Stimulated activated CD8-positive, alpha-beta memory T cell treated with anti-CD3 and anti-CD28 coated beads, Interleukin-2, amount 100 ng/mL, for 48 hours (primary cell): ENCODE data around the gene MSI2.

Experiments used
- DNase-seq, 2 donors: peaks; one replicate each; pipeline ENCODE4 v3.0.0-alpha.2; 2020; ENCODE audit warnings: low read depth in 2 of 2

MSI2 gene

DNA sequence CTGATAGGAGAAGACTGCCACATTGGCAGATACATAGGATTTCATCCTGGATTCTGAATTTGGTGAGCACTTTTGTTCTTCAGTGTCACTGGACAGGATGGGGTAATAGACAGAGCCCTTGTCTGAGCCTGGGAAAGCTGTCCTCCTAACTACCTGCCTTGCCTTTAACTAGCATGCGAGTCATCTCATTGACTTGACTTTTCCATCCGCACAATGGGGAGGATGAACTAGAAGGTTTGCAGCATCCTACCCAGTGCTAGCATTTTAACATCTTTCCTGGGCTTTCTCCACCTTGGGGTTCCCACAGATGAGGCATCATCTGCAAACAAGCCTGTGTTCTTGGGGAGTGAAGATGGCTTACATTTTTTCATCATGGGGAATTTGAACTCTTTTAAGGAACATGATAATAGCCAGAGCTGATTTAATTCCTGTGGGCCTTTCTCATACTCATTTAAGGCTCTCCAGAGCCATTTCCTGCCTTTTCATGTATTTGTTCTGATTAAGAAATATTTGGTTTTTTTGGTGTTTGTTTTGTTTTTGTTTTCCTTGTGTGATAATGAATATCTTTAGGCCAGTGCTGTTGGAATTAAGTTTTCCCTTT, 139.5 kb downstream of the MSI2 start:
- no peak for DNase-seq

DNA sequence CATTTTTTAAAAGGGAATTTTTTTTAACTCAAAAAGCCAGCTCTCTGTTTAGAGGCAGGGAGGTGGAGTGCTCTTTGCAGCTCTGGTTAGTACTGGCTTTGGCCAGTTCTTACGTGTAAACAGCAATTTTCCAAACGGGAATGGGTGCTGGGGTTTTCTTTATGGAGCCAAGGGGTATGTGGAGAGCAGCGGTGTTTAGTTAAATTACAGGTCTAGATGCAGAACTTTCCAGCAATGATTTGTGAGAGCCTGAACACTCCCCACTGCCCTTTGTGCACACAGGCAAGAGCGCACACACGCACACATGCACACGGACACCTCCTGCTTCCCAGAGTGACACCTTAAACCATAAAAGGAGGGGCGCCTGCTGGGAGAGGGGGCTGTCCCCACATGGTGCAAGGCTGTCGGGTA, 140.2 kb downstream of the MSI2 start:
- no peak for DNase-seq

DNA sequence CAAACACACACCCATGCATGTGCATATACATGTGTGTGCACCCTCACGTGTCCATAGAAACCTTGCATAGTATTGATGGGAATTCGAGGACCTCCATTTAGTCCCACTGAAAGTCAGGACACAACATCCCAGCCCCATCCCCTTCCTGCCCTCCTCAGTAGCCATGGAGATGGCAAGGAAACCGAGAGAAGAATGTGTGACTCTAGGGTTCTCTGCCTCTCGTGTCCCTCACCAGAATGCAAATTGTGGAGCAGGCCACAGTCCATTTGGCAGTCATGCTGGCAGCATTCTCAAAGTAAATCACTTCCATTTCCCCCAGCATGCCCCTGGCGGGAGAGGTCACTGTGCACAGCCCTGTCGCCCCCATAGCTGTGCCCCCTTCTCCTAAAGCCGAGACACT, 141.1 kb downstream of the MSI2 start:
- no peak for DNase-seq

DNA sequence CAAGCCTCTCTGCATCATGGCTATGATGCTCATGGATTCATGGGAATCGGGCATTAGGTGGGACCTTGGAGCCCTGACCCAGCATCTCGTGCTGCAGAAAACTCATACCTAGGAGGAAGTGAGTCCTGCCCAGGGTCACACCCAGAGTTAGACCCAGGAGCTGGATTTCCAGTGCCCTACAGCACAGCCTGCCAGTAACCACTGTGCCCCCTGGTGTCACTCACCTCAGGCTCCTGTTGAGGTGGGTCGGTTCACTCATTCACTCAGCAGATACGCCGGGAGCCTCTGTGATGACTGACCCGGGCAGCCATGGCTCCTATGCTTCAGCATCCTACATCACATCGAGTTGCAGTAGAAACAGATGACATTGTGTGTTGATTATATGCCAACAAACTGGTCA, 143.4 kb downstream of the MSI2 start:
- no peak for DNase-seq

DNA sequence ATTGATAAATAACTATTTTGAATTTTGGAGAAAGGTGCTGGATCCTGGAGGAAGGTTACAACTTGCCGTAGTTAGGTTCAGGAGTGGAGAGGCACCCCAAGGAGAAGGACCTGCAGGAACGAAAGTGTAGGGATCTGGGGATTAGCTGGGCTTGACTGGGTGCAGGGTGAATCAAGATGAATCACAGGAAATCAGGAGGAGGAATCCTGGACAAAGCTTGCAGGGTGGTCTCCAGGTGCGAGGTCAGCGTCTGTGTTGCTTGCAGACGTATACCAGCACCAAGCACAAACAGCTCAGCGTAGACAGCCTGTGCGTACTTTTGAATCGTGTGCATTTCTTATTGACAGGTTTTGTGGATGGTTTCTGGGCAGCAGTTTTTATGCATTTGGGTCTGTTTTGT, 144.3 kb downstream of the MSI2 start:
- DNase-seq = no peak

DNA sequence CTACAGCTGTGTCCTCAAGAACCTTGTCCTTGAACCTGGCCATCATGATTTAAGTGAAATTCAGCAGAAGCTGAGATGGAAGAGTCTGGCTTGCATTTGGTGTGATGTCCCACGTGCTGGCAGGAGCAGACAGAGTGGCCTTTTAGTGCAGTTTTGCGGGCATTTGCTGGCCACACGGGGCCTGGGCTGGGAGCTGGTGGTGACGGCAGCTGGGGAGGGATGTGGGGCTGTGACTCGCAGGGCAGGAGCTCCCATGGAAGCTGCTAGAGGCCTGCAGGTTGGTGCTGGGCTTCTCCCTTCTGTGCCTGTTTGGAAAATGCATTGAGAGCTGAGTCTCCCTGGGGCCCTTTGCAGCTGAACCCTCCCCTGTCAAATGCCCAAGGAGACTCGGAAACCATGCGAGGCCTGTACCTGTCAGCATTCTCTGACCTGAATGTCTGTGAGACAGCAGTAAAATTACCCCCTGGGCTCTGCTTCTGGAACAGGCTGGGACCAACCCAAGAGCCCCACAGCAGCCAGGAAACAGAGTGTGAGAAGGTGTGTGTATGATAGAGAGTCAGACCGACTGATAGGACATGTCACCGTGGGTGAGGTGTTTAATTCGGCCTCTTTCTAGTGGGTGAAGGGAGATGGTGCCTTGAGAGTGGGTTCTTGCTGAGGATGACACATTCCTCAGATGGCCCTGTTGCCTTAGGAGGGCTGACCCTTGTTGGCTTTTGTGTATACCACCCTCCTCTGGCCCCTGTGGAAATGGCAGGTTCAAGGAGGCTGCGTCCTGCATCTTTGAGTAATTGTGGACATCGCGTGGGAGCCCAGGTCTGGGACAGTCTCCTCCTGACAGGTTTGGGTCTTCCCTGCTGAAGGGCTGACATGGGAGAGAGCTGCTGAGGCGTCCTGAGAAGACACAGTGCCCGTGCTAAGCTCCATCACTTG, 145.5 kb downstream of the MSI2 start:
- DNase-seq = no peak

DNA sequence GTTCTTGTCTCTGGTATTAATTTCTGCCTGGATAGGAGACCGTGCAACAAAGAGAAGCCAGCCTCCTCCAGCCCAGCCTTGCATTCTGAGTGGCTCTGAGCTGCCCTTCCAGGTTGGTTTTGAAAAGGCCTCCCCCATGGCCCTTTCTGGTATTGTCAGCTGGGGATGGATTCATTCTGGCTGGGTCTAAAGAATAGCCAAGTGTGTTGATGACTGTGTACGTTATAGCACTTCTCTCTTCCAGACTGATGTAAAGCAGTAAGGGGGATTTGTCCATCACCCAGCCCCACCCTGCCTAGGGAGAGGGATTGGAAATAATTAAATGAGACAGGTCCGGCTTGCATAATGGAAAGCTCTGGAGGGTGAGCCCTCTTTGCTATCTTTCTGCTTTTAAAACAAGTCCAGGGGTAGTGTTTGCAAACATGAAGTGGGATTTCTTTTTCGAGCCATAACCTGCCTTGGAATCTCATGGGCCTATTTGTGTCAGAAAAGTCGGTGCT, 146.4 kb downstream of the MSI2 start:
- no peak for DNase-seq

DNA sequence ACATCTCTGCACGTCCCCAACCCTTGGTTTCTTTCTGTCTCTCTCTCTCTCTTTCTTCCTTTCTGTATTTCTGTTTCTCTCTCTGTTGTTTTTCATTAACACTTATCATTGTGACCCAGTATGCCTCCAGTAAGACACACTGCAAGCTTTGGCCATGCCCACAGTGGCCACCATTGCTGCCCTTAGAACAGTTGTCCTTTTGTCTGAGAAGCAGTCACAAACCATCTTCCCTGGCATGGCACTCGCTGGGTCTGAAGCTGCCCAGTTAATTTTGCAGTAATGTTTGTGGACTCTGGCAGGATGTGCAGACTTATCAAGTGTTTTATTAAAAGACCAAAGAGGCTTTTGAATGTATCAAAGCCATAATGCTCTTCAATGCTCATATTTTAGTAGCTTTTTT, 146.9 kb downstream of the MSI2 start:
- no peak for DNase-seq

DNA sequence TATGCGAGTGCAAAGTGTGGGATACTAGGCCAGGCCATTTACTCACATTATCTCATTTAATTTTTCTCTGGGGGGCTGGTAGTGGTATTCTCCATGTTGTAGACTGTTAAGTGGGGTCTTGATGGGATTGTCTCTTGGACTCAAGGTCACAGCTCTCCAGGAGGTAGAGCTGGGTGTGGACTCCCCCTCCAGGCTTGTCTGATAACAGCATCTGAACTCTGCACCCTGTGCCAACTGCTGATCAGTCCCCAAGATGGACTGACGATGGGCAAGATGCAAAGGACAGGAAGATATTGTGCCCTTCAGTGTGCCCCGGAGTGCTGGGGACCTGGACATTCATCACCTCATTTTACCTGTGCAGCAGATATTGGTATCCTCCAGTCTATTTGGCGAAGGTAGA, 147.8 kb downstream of the MSI2 start:
- no peak for DNase-seq

DNA sequence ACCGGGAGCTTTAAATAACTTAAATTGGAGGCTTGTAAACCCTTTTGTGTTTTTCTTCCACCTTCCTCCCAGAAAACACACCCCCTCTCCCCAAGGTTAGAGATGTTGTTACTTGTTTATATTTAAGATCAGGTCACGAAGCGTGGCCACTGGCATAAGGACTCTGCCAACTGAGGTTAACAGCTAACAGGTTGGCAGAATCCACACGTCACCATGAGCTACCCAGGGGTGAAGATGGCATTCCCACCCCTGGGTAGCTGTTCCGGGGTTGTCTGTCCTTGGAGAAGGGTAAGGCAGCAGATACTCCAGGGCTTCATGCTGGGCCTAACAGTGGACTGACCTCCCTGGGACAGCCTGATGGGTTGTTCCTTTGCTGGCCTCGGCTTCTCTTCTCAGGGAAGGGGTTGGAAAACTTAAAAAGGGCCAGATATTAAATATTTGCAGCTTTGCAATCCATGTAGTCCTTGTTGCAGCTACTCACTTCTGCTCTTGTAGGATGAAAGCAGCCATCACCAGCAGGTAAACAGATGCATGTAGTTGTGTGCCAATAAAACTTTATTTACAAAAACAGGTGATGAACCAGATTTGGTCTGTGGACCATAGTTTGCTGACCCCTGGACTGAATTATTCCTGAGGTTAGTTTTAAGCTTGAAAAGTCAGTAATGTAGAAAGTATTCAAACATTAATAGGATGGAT, 148.6 kb downstream of the MSI2 start:
- no peak for DNase-seq

DNA sequence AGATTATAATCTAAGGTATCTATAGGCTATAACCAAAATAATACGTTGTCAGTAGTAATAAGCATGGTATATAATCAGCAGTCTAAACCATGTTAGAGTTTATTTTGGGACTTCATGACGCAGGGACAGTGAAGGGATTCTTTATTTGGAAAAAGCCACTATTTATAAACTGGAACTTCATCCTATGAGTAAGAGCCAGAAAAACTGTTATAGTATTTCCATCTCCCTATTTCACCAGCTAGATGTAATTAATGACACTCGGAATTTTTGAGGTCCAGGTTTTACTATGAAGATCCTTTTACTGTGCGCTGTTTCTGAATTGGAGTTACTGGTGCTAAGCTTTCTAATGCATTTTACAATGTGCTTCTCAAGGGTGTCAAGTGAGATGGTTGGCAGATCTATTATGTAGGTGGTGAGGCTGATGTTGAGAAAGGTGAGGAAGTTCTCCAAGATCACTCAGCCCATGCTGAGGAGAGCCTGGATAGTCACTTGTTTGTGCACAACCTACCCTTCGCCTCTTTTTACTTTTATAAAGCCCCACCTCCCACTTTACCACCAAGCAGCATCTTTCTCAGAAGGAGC, 149.3 kb downstream of the MSI2 start:
- DNase-seq = no peak

DNA sequence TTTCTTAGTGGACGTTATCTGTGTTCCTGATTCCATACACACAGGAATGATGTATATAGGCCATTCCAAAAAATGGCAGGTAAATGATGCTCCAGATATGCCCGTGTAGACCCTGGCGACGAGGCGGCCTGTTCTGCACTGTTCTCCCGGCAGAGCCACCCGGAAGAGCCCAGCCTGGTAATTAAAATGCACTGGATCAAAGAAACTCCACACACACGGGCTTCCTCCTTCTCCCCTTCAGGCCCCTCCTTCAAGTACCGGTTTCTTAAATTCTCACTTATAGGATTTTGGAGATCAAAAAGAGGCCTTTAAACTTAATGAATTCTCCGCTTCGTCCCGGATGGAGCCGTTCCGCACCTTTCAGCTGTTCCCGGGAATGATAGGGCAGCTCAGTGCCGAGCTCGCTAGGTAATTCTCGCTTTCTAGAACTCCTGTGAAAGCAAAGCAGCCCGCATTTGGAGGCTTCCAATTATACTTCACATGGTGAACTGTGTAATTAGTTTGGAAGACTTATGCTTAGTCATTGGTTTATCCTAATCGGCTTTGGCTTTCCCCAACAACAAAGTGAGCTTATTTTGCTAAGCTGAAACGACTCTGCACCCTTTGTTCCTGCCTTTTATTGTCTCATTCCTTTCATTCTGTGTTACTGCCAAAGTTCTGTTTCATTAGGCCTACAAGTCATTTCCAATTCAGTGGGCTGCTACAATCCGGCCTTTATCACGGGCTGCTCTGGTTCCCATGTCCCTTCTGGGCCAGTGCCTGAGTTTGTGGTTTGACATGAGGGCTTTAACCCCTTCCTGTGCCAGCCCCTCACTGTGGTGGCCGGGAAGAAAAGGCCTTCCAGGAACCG, 150.0 kb downstream of the MSI2 start:
- no peak for DNase-seq

DNA sequence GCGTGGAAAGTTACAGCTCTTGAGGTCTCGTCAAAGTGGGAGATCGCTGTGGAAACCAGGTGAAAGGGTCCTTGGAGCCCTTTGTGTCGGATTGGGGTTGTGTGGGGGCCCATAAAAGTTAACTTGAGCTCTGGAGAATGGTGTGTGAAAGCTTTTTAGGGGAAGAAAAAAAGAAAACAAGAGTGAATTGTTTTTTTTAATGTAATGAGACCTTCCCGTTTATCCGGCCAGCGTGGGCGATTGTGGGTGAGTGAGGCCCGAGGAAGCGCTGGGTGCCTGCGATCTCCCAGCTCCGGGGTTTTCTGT, 150.6 kb downstream of the MSI2 start:
- no peak for DNase-seq

DNA sequence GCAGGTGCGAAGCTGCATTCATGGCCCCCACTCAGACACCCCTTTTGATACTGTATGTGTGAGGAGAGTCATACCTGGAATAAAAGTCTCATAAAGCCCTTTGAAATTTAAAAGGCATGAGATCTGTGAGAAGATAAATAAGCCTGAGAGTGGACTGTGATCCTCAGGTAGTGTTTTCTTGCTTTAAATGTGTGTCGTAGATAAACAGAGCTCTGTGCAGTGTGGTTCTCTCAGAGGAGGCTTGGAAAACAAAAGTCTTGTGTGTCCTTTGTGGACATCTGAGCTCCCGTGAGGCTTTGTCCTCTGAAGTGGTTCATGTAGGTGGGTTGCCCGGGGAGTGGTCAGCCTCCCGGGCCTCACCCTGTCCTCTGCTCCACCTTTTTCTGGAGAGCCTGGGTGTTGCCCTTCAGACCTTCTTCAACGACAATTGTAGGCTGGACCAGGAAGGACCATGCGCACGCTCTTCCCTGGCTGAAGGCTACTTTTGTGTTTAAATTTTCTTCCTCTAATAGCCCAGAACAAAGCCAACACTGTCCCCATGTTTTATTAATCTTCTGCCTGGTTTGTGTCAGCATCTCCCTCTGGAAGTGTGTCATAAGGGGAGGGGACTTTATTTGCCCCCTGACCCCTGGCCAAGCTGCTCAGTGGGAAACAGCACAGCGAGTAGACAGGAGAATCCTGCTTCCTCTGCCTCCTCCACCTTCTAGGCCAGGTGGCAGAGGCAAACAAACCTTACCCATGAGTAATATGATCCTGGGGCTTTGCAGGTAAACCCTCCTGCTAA, 151.2 kb downstream of the MSI2 start:
- DNase-seq = no peak

DNA sequence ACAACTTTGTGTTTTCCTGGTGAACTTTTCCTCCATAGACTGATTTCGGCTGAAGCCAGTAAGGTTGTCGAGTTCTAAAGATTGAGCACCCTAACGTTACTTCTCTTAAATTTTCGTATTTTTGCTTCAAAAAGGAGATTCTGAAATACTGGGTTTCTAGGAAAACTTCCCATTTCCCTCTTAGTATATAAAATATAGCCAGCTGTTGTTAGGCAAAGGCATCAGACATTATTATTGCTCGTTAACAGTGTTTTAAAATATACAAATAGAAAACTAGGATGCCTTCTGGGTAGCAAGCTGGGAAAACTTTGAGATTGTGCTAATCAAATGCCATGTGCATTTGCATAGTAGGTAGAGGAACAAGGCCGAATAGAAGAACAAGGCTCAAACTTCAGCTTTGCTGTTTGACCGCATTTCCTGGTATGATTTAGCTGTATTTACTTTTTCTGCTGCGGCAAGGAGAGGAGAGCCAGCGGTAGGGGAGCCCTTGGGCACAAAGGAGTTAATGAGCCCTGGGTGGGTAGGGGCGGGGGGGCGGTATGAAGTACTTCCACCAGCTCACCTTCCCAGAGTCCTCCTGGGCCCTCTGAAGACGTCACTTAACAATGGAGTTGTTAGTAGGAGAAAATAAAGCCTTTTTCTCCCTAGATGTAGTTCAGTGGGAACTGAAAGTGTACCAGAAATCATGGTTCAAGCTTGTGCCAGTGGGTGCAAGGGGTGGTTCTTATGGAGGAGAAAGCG, 151.9 kb downstream of the MSI2 start:
- DNase-seq = peak in 1 of 2 donors; percentile 13

DNA sequence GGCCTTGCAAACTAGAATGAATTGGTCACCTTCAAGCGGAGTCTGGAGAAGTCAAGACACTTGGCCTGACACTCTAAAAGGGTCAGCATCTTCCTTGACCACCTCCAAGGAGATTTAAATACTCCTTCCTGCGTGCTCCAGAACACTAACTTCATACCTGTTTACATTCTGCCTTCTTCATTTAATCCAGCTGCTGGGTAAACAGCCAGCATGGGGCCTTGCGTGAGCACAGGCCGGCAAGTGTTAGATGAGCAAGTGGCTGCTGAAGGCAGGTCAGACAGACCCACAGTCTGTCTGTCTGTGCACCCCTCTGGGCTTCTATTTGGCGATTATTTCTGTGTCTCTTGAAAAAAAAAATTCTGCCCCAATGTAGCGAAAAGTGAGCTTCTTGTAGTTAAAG, 153.8 kb downstream of the MSI2 start:
- no peak for DNase-seq

DNA sequence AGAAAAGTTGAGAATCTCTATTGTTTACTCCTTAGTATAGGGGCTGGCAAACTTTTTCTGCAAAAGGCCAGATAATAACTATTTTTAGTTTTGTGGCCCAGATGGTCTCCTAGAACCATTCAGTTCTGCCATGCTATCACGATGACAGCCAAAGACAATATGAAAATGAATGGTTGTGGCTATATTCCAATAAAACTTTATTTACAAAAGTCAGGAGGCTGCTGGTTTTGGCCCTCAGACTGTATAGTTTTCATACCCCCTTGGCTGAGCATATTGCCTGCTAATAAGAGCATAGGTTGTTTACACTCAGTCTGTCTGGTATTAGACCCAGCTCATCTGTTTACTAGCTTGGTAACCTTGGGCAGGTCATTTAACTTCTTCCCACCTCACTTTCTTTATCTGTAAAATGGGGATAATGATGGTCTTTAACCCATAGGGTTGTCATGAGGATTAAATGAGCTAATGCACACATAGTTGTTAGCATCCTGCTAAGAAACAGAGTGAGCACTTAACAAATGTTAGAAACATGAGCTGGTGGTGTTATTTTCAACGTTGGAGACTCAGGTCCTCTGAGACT, 156.3 kb downstream of the MSI2 start:
- no peak for DNase-seq

DNA sequence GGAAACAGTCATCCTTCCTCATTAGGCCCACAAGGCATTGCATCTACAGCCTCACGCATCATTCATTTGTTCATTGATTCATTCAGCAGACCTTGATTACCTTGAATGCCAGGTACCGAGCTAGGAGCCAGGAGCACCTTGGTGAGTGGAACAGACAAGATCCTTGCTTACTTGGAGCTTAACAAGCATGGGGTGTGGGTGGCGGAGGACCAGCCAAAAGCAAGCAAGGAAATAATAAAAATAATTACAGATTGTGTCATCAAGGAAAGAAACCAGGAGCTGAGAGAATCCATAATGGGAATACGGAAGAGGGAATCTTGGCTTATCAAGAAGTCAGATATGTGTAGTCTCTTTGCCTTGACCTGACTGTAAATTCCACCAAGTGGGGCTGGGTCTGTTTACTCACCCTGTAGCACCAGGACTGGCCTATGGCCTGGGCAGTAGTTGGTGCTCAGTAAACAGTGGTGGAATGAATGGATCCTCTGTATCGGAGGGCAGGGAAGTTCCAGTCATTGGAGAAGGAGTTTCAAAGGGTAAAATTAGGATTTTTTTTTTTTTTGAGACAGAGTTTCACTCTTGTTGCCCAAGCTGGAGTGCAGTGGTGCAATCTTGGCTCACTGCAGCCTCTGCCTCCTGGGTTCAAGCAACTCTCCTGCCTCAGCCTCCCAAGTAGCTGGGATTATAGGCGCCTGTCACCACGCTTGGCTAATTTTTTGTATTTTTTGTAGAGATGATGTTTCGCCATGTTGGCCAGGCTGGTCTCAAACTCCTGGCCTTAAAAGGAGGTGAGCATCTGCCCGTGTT, 157.7 kb downstream of the MSI2 start:
- no peak for DNase-seq

DNA sequence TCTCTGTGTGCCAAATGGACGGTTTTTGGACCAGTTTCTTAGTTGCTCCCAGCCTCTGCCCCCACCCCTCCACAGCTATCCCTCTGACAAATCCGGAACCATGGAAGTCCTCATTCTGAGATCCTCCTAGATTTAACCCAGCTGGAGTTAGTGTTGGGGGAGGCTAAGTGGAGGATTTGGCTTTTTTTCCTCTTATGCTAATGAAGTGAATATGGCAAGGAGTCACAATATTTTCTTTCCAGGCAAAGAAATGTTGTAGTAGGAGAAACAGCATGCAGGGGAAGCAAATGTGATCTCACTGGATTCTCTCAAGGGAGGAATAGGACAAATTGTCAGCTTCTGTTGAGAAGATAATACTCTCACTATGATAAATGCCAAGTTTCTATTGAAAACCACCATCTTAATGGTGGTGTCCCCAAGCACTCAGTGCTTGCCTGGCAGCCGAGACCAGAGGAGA, 159.5 kb downstream of the MSI2 start:
- no peak for DNase-seq
